Thoracic aorta (tissue), 2 donors: ENCODE results near the gene MGAT5B. TPM values are rescaled to one million over a fixed set of nuclear protein-coding genes. Genes with fewer than 3 reads are reported as not detected.

Source experiments
- ATAC-seq: fragments of 150-250 bp; one replicate; pipeline ENCODE4 v1.8.0; 2017; ENCODE audit warnings: low read depth; ENCODE audit not compliant: insufficient number of reproducible peaks, low FRiP score
- DNase-seq: peaks from one replicate; pipeline ENCODE4 v3.0.0-alpha.2; 2020; ENCODE audit warnings: low spot score
- H3K27ac ChIP-seq, 2 donors: fragments of 200-600 bp; sonication (generic); 1 replicate in 1 of 2; 2 replicates in 1 of 2; pipeline ENCODE4 v1.5.1; 2016; ENCODE audit warnings: mild to moderate bottlenecking in 2 of 2, moderate library complexity in 2 of 2
- H3K27me3 ChIP-seq: fragments of 200-600 bp; sonication (generic); replicated peaks from 2 replicates; pipeline ENCODE4 v1.6.0; 2016; ENCODE audit warnings: mild to moderate bottlenecking; ENCODE audit not compliant: insufficient read depth
- H3K36me3 ChIP-seq: fragments of 200-600 bp; sonication (generic); one replicate; pipeline ENCODE4 v1.5.1; 2016
- H3K4me1 ChIP-seq, 2 donors: fragments of 200-600 bp; sonication (generic); 1 replicate in 1 of 2; 2 replicates in 1 of 2; pipeline versions ENCODE4 v1.5.1 to v1.6.0; 2016; ENCODE audit warnings: low read depth in 2 of 2, mild to moderate bottlenecking in 1 of 2; ENCODE audit not compliant: control insufficient read depth in 1 of 2
- H3K4me3 ChIP-seq: fragments of 200-600 bp; sonication (generic); 2 replicates; pipeline ENCODE4 v1.5.1; 2016; ENCODE audit warnings: mild to moderate bottlenecking
- H3K9me3 ChIP-seq: fragments of 200-600 bp; sonication (generic); 2 replicates; pipeline ENCODE4 v1.5.1; 2016
- total RNA-seq, 2 donors: library from RNA; depleted of rRNA; stranded (reverse); fragments of >200 nt; gene quantifications; one replicate each; pipeline versions ENCODE4 v1.1.0 to v1.2.3, GENCODE V29; 2016
- TF ChIP-seq, protein P1 (sequence below): fragments of 200-600 bp; sonication (generic); IDR thresholded peaks from one replicate; pipeline ENCODE4 v1.5.1; 2019; ENCODE audit warnings: antibody characterized with exemption

The MGAT5B gene
- total RNA-seq, 2 donors from 2014 or later, result 0.14 TPM; not detected in 1

DNA sequence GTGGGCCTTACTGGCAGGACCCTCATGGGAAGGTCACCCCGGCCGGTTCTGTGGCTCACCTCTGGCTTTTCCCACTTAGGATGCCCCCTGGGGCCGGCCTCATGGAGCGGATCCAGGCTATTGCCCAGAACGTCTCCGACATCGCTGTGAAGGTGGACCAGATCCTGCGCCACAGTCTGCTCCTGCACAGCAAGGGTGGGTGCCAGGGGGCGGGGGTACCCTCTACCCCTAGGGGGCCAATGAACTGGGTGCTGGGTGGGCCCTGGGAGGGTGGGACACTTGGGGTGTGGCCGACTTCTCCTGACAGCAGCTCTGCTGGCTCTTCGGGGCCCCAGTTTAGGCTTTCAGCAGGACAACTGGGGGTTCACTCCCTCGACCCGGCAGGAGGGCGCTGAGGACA, 34.3 kb downstream of the MGAT5B start:
- Histone ChIP-seq H3K4me1 (peaks cover 0 to 5% of the 10 kb centered on the region in 2 donors), H3K27me3 (no peaks in the 10 kb centered on the region), H3K27ac (no peak overlapping the region), H3K4me3 (no peak overlapping the region), H3K9me3 (no peaks in the 10 kb centered on the region), H3K36me3 (no peaks in the 10 kb centered on the region)
- TF ChIP-seq, protein P1, sequence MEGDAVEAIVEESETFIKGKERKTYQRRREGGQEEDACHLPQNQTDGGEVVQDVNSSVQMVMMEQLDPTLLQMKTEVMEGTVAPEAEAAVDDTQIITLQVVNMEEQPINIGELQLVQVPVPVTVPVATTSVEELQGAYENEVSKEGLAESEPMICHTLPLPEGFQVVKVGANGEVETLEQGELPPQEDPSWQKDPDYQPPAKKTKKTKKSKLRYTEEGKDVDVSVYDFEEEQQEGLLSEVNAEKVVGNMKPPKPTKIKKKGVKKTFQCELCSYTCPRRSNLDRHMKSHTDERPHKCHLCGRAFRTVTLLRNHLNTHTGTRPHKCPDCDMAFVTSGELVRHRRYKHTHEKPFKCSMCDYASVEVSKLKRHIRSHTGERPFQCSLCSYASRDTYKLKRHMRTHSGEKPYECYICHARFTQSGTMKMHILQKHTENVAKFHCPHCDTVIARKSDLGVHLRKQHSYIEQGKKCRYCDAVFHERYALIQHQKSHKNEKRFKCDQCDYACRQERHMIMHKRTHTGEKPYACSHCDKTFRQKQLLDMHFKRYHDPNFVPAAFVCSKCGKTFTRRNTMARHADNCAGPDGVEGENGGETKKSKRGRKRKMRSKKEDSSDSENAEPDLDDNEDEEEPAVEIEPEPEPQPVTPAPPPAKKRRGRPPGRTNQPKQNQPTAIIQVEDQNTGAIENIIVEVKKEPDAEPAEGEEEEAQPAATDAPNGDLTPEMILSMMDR, result no peak
- DNase-seq (no peak), ATAC-seq (no peak)

DNA sequence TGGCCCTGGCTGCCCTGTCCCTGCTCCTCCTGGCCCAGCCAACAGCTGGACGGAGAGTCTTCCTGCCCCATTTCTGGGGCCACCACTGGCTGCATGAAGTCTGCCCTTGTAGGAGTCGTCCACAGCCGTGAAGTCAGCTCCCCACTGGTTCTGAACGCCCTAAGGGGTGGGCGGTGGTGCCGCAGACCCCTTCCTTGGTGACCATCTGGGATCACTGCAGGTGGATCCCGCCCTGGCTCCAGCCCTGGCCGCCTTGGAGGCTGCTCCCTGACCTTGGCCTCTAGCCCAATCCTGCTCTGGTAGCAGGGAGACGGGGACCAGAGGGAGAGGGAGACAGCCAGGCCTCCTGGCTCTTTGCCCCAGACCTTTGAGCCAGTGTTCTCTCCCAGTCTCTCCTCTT, 35.4 kb downstream of the MGAT5B start:
- peaks cover 0 to 5% of the 10 kb centered on the region in 2 donors for H3K4me1 ChIP-seq
- no peaks in the 10 kb centered on the region for H3K36me3 ChIP-seq
- H3K27ac ChIP-seq, result no peak overlapping the region
- H3K27me3 ChIP-seq, result no peaks in the 10 kb centered on the region
- TF ChIP-seq, protein P1, result no peak
- DNase-seq (no peak), ATAC-seq (no peak)
- H3K9me3 ChIP-seq, result no peaks in the 10 kb centered on the region
- no peak overlapping the region for H3K4me3 ChIP-seq

DNA sequence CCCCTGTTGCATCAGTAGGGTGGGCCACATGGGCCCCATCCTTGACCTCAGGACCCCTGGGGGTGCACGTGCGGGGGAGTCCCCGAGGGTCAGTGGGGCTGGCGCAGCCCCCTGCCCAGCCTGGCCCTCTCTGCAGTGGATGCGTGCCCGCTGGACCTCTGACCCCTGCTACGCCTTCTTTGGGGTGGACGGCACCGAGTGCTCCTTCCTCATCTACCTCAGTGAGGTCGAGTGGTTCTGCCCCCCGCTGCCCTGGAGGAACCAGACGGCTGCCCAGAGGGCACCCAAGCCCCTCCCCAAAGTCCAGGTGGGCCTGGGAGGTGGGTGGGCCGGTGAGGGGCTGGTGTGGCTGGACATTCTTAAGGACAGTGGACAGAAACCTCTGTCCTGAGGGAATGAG, 35.9 kb downstream of the MGAT5B start:
- Histone ChIP-seq H3K27me3 (no peaks in the 10 kb centered on the region), H3K36me3 (no peaks in the 10 kb centered on the region), H3K4me3 (no peak overlapping the region), H3K4me1 (peaks cover 0 to 5% of the 10 kb centered on the region in 2 donors), H3K27ac (no peak overlapping the region), H3K9me3 (no peaks in the 10 kb centered on the region)
- no peak for DNase-seq
- TF ChIP-seq, protein P1, result no peak
- ATAC-seq, result no peak

DNA sequence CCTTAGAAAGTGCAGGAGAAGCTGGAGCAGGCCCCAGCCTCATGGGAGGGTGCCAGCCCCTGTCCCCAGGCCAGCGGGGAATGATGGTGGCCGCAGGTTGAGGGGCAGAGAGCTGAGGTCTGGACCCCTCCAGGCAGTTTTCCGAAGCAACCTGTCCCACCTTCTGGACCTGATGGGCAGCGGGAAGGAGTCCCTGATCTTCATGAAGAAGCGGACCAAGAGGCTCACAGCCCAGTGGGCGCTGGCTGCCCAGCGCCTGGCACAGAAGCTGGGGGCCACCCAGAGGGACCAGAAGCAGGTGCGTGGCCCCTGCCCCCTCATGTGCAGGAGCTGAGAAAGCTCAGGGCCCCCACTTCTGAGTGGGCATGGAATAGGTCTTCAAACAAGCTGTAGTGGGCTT, 36.8 kb downstream of the MGAT5B start:
- DNase-seq, result no peak
- ATAC-seq, result no peak
- H3K9me3 ChIP-seq, result no peaks in the 10 kb centered on the region
- no peak overlapping the region for H3K4me3 ChIP-seq
- H3K4me1 ChIP-seq, result peaks cover 0 to 5% of the 10 kb centered on the region in 2 donors
- H3K36me3 ChIP-seq, result no peaks in the 10 kb centered on the region
- no peaks in the 10 kb centered on the region for H3K27me3 ChIP-seq
- TF ChIP-seq, protein P1, result no peak
- H3K27ac ChIP-seq, result no peak overlapping the region

DNA sequence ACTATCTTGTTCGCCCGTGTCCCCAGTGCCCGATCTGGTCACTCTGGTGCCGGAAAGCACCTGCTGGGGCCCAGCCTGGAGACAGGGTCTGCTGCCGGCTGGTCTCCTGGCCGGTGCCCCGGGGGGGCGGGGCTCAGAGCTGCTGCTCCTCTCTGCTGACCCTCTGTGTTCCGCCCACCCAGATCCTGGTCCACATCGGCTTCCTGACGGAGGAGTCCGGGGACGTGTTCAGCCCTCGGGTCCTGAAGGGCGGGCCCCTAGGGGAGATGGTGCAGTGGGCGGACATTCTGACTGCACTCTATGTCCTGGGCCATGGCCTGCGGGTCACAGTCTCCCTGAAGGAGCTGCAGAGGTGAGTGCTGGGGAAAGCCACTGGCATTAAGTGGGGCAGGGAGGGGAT, 37.6 kb downstream of the MGAT5B start:
- Histone ChIP-seq H3K27me3 (no peaks in the 10 kb centered on the region), H3K4me3 (no peak overlapping the region), H3K27ac (no peak overlapping the region), H3K36me3 (no peaks in the 10 kb centered on the region), H3K9me3 (no peaks in the 10 kb centered on the region), H3K4me1 (peaks cover 0 to 5% of the 10 kb centered on the region in 2 donors)
- ATAC-seq, result no peak
- TF ChIP-seq, protein P1, result no peak
- DNase-seq, result no peak
